GM10847 (cell line): ENCODE measurements around the gene BDP1.

Experiments
- POLR2A ChIP-seq: IDR thresholded peaks from 2 replicates; pipeline ENCODE4 v1.6.1; 2011; ENCODE audit not compliant: insufficient read length; ENCODE audit errors: extremely low read depth

Gene BDP1, protein sequence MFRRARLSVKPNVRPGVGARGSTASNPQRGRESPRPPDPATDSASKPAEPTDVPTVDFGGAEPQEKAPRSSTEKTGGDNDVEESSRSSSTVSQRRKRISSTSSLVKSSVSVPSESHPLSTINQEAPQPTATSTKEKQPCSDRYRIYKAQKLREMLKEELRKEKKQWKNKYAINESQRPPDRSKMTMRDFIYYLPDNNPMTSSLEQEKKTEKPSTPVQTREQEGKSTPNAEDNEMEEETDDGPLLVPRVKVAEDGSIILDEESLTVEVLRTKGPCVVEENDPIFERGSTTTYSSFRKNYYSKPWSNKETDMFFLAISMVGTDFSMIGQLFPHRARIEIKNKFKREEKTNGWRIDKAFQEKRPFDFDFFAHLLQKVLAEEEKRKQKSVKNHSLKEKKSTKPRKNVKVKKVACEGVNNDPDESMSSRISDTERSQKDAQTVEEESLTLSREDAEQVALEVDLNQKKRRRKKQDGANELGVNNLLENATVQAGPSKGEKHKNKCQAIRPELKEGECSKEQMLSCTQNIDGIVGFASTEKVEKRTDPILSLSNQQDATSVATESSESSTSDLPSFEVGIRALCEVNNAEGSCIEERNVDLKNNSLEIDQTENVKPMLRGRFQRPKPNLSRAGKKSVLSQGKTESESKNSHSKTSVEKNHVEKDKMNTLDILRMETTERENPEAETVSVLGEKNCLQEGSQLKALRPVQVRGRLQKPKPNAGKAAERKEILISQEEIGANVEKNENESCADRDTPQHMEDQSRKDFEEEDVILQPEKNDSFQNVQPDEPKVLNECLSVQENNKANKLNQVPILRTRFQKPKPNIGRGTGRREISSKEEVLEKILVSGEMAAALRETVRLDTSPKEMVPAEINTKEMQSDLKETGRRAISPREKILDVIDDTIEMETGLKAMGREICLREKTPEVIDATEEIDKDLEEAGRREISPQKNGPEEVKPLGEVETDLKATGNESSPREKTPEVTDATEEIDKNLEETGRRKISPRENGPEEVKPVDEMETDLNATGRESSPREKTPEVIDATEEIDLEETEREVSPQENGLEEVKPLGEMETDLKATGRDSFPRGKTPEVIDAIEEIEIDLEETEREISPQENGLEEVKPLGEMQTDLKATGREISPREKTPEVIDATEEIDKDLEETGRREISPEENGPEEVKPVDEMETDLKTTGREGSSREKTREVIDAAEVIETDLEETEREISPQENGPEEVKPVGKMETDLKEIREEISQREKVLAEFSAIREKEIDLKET (N-terminal part only)

DNA sequence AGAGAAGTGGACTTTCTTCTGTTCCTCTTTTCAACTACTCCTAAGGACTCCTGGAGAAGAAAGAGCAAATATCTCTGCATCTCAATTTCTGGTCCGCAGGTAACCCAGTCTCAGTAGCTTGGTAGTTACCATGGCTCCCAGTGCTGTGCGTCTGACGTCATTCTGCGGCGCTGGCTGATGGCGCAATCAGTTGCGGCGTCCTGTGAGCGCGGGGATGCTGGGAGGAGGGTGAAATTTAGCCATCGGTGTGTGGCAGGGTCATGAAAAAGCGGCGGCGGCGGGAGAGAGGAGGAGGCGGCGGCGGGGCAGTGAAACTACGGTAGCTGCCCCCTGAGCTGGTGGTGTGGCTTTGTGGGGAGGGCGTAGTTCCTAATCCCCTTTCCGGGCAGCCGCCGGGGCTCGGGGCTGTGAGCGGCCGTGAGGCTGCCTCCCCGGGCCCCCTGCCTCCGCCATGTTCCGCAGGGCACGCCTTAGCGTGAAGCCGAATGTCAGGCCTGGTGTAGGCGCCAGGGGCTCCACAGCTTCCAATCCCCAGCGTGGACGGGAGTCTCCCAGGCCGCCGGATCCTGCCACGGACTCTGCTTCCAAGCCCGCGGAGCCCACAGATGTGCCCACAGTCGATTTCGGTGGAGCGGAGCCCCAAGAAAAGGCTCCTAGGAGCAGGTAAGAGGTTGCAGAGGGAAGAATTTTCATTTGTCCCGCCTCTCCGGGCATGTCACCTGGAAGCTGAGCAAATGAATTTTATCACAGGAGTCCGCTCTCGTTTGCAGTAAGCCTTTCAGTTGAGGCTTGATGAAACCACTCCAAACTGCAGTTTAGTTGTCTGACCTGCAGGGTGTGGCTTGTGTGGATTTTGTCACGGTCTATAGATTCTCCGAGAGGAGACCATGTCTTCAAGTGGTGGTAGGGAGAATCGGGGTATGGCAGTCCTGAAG is at the start of gene BDP1:
TSS of gene BDP1 (plus strand) at position 225 of the 935 bp plus-strand sequence. CDS start at position 452, 227 bp downstream.
- peak; percentile 74 for TF ChIP-seq POLR2A

DNA sequence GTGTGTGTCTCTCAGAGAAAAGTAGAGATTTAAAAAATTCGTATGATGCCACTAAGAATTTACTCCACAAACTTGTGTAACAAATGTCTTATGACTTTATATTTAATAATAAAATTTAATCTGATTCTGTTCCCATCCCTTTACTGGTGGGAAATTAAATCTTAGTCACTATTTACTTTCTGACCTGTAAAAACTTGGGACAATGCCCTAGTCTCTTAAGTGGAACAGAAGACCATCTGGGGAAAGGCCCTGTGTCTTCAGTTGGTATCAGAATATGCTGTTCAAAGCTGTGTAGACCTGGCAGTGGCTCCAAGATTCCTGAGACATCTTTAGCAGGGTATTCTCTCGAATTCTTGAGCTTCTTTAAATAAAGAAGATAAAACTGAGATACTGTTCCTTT is 2.6 kb upstream of the BDP1 start:
- TF ChIP-seq POLR2A, result no peak

DNA sequence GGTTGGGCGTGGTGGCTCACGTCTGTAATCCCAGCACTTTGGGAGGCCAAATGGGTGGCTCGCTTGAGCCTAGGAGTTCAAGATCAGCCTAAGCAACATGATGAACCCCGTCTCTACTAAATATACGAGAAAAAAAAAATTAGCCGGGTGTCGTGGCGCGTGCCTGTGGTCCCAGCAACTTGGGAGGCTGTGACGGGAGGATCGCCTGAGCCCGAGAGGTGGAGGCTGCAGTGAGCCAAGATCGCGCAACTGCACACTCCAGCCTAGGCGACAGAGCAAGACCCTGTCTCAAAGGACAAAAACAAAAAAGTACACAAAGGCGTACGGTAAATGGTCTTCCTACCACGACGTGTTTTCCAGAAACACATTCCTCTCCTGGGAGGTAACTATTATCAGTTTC is 538 bp upstream of the BDP1 start:
- TF ChIP-seq POLR2A, result no peak

DNA sequence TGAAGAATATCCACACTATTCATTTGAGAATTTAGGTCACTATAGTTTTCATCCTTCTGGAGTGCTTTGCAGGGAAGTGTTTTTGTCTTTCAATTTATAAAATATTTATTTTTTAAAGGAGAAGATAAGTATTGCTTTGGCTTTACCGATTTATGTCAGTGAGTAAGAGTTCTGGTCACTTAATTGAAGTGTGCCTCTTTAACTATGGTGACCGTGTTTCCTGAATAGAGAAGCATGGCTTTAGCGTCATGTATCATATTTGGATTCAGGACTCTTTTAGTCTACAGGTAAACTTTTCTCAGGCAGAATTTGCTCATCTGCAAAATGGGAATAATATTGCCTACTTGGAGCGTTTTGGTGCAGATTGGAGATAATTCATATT is 902 bp downstream of the BDP1 start:
- no peak for TF ChIP-seq POLR2A

DNA sequence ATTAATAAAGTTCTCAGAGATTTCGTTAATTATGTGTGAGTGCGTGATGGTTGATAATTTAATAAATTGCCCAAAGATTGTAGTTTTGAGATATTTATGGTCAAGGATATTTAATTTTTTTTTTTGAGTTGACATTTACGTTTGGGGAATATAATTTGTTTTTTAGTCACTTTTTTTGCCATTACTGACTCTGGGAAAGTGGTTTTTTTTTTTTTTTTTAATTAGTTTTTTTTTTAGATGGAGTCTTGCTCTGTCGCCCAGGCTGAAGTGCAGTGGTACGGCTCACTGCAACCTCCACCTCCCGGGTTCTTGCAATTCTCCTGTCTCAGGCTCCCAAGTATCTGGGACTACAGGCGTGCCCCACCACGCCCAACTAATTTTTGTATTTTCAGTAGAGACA is 1.7 kb downstream of the BDP1 start:
- TF ChIP-seq POLR2A, result no peak

DNA sequence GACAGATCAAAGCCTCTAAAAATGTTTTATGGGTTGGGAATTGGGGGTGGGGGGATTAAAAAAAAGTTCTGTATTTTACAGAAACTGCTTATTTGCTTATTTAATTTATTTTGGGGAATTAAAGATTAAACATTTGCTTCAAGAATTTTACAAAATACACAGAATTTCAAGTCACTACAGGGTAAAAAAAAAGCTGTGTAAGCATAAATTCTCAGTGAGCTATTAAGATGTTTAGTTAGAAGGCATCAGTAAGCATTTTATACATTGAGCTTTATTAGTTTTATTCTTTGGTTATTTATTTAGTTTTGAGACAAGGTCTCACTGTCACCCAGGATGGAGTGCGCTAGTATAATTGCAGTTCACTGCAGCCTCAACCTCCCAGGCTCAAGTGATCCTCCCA is 5.2 kb downstream of the BDP1 start:
- TF ChIP-seq POLR2A, result no peak

DNA sequence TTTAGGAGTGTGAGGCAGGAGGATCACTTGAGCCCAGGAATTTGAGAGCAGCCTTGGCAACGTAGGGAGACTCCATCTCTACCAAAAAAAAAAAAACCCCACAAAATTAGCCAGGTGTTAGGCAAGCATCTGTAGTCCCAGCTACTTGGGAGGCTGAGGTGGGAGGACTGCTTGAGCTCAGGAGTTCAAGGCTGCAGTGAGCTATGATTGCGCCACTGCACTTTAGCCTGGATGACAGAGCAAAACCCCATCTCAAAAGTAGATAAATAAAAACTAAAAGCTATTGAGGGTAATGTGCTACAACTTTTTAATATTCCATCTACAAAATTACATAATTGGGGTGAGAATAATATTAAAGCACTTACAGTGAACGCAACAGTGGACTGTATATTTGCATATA is 5.9 kb downstream of the BDP1 start:
- TF ChIP-seq POLR2A, result no peak

DNA sequence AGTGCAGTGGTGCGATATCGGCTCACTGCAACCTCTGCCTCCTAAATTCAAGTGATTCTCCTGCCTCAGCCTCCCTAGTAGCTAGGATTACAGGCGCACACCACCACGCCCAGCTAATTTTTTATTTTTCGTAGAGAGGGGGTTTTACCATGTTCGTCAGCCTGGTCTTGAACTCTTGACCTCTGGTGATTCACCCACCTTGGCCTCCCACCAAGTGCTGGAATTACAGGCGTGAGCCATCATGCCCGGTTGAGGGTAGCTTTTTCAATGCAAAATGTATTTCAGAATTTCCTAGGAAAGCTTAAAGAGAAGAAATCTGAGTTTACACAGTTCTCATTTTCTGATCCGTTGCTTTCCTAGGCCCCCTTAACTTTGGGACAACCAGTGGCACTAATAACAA is 15.7 kb downstream of the BDP1 start:
- TF ChIP-seq POLR2A, result no peak

DNA sequence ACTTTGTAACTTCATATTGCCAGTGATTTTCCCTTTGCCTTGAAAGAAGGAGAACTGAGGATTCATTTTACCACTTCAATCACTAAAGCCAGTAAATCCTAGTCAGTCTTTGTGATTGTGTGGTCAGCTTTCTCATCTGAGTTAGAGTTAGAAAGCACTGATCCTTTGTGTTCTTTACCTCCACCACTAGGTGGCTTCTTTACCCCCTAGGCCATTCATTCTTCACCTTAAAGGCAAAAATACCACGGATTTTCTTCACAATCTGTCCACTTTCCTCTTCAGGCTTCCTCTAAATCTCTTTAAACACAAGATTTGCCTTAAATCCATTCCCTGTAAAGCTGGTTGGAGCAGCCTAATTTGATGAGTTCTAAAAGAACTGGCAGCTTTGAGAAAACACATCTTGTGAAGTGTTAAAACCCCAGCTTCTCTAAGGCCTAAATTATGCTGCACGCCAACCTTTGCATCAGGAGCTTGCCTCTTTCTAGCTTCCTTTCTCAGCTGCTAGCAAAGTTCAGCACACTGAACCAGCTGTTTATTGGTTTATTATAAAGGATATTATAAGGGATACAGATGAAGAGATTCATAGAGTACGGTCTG is 20.4 kb downstream of the BDP1 start:
- no peak for TF ChIP-seq POLR2A

DNA sequence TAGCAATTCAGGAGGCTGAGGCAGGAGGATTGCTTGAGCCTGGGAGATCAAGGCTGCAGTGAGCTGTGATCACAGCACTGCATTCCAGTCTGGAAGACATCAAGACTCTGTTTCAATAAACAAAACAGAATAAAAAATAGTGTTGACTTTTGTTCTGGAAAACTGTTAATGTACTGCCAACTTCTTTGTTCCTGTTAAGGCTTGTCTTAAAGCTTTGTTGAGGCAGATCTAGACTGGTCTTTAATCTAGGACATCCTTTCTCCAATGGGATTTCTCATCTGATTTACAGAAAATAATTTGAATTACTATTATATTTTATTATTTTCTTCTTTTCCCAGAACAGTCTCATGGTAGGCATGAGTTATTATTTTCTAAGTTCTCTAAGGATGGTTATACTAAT is 26.0 kb downstream of the BDP1 start:
- TF ChIP-seq POLR2A, result no peak

DNA sequence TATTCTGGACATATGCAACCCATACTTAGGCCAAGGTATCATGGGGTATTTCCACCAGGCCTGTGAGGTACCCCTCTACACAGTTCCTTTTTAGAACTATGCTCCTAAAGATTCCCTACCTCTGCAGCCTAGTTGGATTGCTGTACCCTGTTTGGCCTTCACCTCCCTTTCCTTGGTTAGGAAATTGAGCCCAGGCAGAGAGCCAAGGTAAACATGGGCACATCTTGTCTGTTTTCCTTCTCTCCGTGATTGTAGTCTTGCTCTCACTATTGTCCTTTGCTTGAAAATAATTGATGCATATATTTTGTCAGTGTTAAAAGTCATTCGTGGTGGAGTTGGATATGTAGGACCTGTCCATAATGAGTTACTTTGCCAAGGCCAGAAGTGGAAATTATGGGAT is 26.7 kb downstream of the BDP1 start:
- TF ChIP-seq POLR2A, result no peak

DNA sequence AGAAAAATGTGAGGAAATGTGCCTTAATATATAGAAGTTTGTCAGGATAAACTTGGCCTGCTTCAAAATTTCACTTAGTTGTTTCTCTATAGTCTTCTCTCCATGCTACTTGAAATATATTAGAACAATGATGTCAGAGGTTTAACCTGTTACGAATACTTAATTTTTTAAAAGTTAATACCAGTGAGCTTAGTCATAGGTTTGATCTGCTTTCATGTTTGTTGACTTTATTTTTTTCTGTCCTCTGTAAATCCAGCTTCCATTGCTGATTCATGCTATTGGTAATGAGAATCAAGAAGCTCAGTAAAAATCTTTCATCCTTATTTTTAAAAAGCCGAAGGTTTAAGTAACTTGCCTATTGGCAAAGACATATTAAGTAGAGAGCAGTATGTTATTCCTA is 27.9 kb downstream of the BDP1 start:
- no peak for TF ChIP-seq POLR2A

DNA sequence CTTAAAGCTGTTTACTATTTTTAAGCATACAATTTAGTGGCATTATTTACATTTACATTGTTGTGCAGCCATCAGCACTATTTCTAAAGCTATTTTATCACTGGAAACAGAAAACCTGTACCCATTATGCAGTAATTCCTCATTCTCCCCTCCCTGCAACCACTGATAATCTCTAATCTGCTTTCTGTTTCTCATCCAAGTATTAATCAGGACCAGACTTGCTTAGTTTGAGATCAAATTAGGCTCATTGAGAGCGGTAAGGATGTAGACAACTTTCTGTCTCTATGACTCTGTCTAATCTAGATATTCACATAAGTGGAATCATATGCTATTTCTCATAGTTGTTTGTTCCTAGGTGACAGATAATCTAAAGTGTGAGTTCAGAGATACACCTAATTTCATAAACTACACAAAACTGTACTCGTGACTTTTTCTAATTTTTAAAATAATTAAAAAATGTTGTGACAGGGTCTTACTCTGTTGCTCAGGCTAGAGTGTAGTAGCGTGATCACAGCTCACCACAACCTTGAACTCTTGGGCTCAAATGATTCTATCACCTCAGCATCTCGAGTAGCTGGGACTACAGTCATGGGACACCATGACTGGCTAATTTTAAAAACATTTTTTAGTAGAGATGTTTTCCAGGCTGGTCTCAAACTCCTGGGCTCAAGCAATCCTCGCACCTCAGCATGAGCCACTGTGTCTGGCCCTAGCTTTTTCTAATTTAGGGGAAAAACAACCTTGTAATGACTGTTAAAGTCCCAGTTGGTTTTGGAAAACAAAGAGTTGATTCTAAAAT is 37.6 kb downstream of the BDP1 start:
- TF ChIP-seq POLR2A, result no peak
